ENCODE results near the gene NOS3. TPM values are rescaled to one million over a fixed set of nuclear protein-coding genes. Genes with fewer than 3 reads are reported as not detected.
A peak's percentile ranks its signal among the peaks of the same experiment; 100 is the strongest.

NOS3 gene
- total and polyA plus RNA-seq, 9 of the 15 experiments (the other 6 are each of a cell fraction or from before 2014, with no cell fraction given): 1.1 to 121 (median 23.6) TPM

GRCh38 chr7:151010307-151011096 lies 19.7 kb downstream of the NOS3 start (continued):
- TF ChIP-seq PTTG1 (tag; IDR thresholded peaks at IDR 0.05; ENCODE audit: low read depth) (no peak), DEAF1 (CRISPR knock-in tag; IDR thresholded peaks at IDR 0.05) (no peak), ARID3B (CRISPR knock-in tag; IDR thresholded peaks at IDR 0.05; ENCODE audit: borderline replicate concordance) (no peak), ZNF146 (CRISPR knock-in tag; IDR thresholded peaks at IDR 0.05; ENCODE audit: unreplicated experiment) (peak; percentile 41), MAFG (tag; conservative IDR thresholded peaks at IDR 0.05) (no peak), ARID4B (CRISPR knock-in tag; IDR thresholded peaks at IDR 0.05) (0 out of 2 replicates have a peak, but pooled peaks have one; percentile 65), MEIS2 (IDR thresholded peaks at IDR 0.05; ENCODE audit: partially characterized antibody) (no peak), STAT5B (CRISPR knock-in tag; IDR thresholded peaks at IDR 0.05) (no peak), NR2F6 (CRISPR knock-in tag; IDR thresholded peaks at IDR 0.05) (no peak), THRB (CRISPR knock-in tag; conservative IDR thresholded peaks at IDR 0.05) (no peak), MAFF (IDR thresholded peaks at IDR 0.05; ENCODE audit: low read length) (no peak)

All from K562 (cell line).